Natural killer cell treated with Interleukin-12 subunit alpha and Interleukin-12 subunit beta and Interleukin-15 and Interleukin-18, amount 100 ng/mL, for 72 hours (primary cell): Measurements from ENCODE around the gene CCDC12. TPM values are rescaled to one million over a fixed set of nuclear protein-coding genes. Genes with fewer than 3 reads are reported as not detected.

Experiments
- ATAC-seq, 2 donors: fragments of 150-1000 bp; cut with Tn5 transposase in 1 of 2; sonication (Bioruptor Pico), chemical (Tn5 transposase) in 1 of 2; 2 replicates each; pipeline ENCODE4 v1.10.0; 2021
- DNase-seq: peaks from one replicate; pipeline ENCODE4 v3.0.0; 2022; ENCODE audit warnings: low spot score
- H3K27ac Mint-ChIP-seq, 2 donors: 1 replicate in 1 of 2; 2 replicates in 1 of 2; pipeline ENCODE4 v1.8.0; 2022; ENCODE audit warnings: mixed read lengths in 2 of 2, mild to moderate bottlenecking in 1 of 2, moderate library complexity in 1 of 2
- H3K27me3 Mint-ChIP-seq, 2 donors: 1 replicate in 1 of 2; 2 replicates in 1 of 2; pipeline ENCODE4 v1.8.0; 2022; ENCODE audit warnings: mixed read lengths in 2 of 2
- H3K36me3 Mint-ChIP-seq: one replicate; pipeline ENCODE4 v1.8.0; 2022; ENCODE audit warnings: mixed read lengths
- H3K4me1 Mint-ChIP-seq, 2 donors: 1 replicate in 1 of 2; 2 replicates in 1 of 2; pipeline ENCODE4 v1.8.0; 2022; ENCODE audit warnings: low read depth in 2 of 2, mixed read lengths in 2 of 2, mild to moderate bottlenecking in 1 of 2
- H3K4me3 Mint-ChIP-seq: one replicate; pipeline ENCODE4 v1.8.0; 2022; ENCODE audit warnings: mixed read lengths
- H3K9me3 Mint-ChIP-seq: 2 replicates; pipeline ENCODE4 v1.8.0; 2022; ENCODE audit warnings: mixed read lengths
- total RNA-seq, 2 donors: library from RNA; stranded (reverse); gene quantifications; one replicate each; pipeline ENCODE4 v1.2.3, GENCODE V29; 2022

CCDC12 gene
- total RNA-seq, 2 donors from 2014 or later, result 58.0 to 89.8 TPM

DNA sequence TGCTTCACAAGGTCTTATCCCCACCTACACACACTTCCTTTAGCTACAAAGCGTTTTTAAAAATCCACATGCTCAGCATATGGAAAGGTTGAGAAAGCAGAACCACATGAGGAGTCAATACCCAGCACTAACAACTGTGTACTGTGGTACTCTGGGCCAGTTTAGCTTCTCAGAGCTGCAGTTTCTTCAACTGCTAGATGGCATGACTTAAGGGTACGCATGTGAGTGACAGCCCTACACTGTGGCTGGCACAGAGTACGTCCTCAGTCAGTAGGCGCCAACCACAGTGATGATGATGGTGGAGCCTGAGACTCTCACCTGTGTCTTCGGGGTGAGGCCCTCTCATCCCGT is 17.4 kb downstream of the CCDC12 start:
- H3K27me3 Mint-ChIP-seq, result no peaks in the 10 kb centered on the region
- no peaks in the 10 kb centered on the region for H3K36me3 Mint-ChIP-seq
- H3K27ac Mint-ChIP-seq, result peak overlapping the region; percentile 77 to 84
- peak; percentile 64 to 69 for ATAC-seq
- H3K9me3 Mint-ChIP-seq, result no peaks in the 10 kb centered on the region
- peak overlapping the region; percentile 85 for H3K4me3 Mint-ChIP-seq
- no peak for DNase-seq
- peaks cover 72 to 85% of the 10 kb centered on the region in 2 donors for H3K4me1 Mint-ChIP-seq

- Mint-ChIP-seq H3K27me3 (no peaks in the 10 kb centered on the region), H3K9me3 (no peaks in the 10 kb centered on the region), H3K36me3 (no peaks in the 10 kb centered on the region), H3K4me1 (peaks cover 77 to 90% of the 10 kb centered on the region in 2 donors), H3K27ac (peak overlapping the region; percentile 77 to 84), H3K4me3 (peak overlapping the region; percentile 85)
- ATAC-seq (no peak), DNase-seq (no peak)
Observed at GRCh38 chr3:46958467-46959160, 17.9 kb downstream of the CCDC12 start.

DNA sequence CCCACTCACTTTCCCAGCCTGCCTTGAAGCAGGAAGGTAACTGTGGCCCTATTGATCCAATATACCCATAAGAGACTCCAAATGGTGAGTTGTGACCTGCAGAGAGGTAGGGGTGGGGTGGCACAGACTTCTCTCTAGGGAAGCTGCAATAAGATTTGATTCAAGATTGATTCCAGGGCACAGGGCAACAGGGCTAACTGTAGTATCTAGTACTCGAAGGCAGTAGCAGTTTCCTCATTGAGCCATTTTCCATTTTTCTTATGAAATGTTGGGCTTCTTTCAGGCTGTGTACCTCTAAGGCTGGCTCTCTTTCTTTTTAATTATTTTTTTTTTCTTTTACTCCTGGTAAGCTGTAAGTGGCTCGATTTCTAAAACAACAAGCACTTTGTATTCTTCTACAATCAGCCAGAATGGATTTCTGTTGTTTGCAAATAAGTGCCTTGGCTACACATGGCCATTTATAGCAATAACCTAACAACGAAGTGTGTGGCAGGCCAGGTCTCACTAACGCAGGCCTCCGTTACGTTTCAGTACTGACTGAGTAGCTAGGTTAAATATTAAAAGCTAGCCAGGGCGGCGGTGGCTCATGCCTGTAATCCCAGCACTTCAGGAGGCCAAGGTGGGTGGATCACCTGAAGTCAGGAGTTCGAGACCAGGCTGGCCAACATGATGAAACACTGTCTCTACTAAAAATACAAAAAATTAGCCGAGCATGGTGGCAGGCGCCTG is 19.3 kb downstream of the CCDC12 start:
- Mint-ChIP-seq H3K36me3 (no peaks in the 10 kb centered on the region), H3K4me3 (peak overlapping the region; percentile 79), H3K27ac (peak overlapping the region; percentile 80 to 87), H3K27me3 (no peaks in the 10 kb centered on the region), H3K4me1 (peaks cover 84 to 95% of the 10 kb centered on the region in 2 donors), H3K9me3 (no peaks in the 10 kb centered on the region)
- DNase-seq, result no peak
- ATAC-seq, result no peak

DNA sequence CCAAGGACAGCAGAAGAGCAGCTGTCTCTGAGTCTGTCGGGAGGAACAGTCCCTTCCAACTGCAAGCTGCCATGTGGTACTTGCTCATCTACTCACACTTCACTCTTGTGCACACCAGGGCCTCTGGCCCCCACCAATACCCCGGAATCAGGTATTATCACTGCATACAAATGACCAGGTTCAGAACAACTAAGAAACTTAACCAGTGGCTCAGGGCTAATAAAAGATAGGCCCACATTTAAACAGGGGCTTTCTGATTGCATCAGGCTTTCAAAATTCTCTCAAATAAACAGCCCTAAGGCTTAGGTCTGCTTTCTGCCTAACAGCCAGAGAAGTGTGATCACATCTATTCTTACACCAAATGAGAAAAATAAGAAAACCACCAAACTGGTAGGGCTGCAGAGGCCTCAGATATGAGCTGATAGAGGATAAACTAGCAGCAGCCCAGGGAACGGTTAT is 20.7 kb downstream of the CCDC12 start:
- ATAC-seq, result peak; percentile 57 to 70
- no peak for DNase-seq
- H3K4me3 Mint-ChIP-seq, result peak overlapping the region; percentile 79
- H3K9me3 Mint-ChIP-seq, result no peaks in the 10 kb centered on the region
- H3K27me3 Mint-ChIP-seq, result no peaks in the 10 kb centered on the region
- H3K27ac Mint-ChIP-seq, result peak overlapping the region; percentile 80 to 87
- no peaks in the 10 kb centered on the region for H3K36me3 Mint-ChIP-seq
- H3K4me1 Mint-ChIP-seq, result peaks cover 83 to 90% of the 10 kb centered on the region in 2 donors

GRCh38 chr3:46955157-46955556 is 21.4 kb downstream of the CCDC12 start:
- peak overlapping the region; percentile 79 for H3K4me3 Mint-ChIP-seq
- H3K27ac Mint-ChIP-seq, result peak overlapping the region; percentile 80 to 87
- H3K36me3 Mint-ChIP-seq, result no peaks in the 10 kb centered on the region
- DNase-seq (no peak), ATAC-seq (no peak)
- H3K9me3 Mint-ChIP-seq, result no peaks in the 10 kb centered on the region
- peaks cover 80 to 84% of the 10 kb centered on the region in 2 donors for H3K4me1 Mint-ChIP-seq
- H3K27me3 Mint-ChIP-seq, result no peaks in the 10 kb centered on the region

DNA sequence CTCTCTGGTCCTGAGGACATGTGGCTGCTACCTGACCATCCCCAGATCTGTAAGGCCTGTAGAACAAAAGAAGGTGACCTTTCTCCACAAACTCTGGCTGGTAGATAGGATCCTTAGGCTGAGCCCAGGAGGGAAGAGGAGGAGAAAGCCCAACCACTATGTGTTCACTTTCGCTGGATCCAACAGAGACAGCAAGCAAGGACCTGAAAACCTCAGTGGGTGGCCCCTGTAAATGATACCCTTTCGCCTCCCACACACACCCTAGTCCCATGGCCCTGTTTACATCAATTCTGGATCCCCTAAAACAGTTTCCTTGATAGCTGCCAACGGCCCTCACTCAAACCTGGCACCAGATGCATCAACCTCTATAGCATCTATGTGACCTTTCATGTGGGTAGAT is 22.4 kb downstream of the CCDC12 start:
- H3K27me3 Mint-ChIP-seq, result no peaks in the 10 kb centered on the region
- ATAC-seq (no peak), DNase-seq (no peak)
- H3K36me3 Mint-ChIP-seq, result no peaks in the 10 kb centered on the region
- H3K4me3 Mint-ChIP-seq, result peak overlapping the region; percentile 79
- no peaks in the 10 kb centered on the region for H3K9me3 Mint-ChIP-seq
- H3K4me1 Mint-ChIP-seq, result peaks cover 78 to 79% of the 10 kb centered on the region in 2 donors
- H3K27ac Mint-ChIP-seq, result peak overlapping the region; percentile 80 to 87

GRCh38 chr3:46953234-46954010 is 23.1 kb downstream of the CCDC12 start:
- Mint-ChIP-seq H3K36me3 (no peaks in the 10 kb centered on the region), H3K4me1 (peaks cover 78 to 79% of the 10 kb centered on the region in 2 donors), H3K4me3 (peak overlapping the region; percentile 79), H3K27me3 (no peaks in the 10 kb centered on the region), H3K27ac (peak overlapping the region; percentile 80 to 87), H3K9me3 (no peaks in the 10 kb centered on the region)
- DNase-seq (no peak), ATAC-seq (peak; percentile 66 to 70)

GRCh38 chr3:46952813-46953212 is 23.7 kb downstream of the CCDC12 start:
- DNase-seq, result no peak
- ATAC-seq, result no peak
- Mint-ChIP-seq H3K27me3 (no peaks in the 10 kb centered on the region), H3K36me3 (no peaks in the 10 kb centered on the region), H3K9me3 (no peaks in the 10 kb centered on the region), H3K27ac (peak overlapping the region; percentile 80 to 87), H3K4me3 (peak overlapping the region; percentile 79), H3K4me1 (peaks cover 79% of the 10 kb centered on the region in 2 donors)

GRCh38 chr3:46950650-46951241 is 25.8 kb downstream of the CCDC12 start:
- Mint-ChIP-seq H3K27ac (peak overlapping the region in 1 of 2 donors; percentile 93), H3K27me3 (no peaks in the 10 kb centered on the region), H3K4me3 (peak overlapping the region; percentile 89), H3K4me1 (peaks cover 81 to 88% of the 10 kb centered on the region in 2 donors), H3K36me3 (peaks cover 6% of the 10 kb centered on the region), H3K9me3 (no peaks in the 10 kb centered on the region)
- DNase-seq, result no peak
- no peak for ATAC-seq

GRCh38 chr3:46950177-46950576 is 26.4 kb downstream of the CCDC12 start:
- H3K27me3 Mint-ChIP-seq, result no peaks in the 10 kb centered on the region
- no peaks in the 10 kb centered on the region for H3K9me3 Mint-ChIP-seq
- peak overlapping the region; percentile 84 to 93 for H3K27ac Mint-ChIP-seq
- peaks cover 7% of the 10 kb centered on the region for H3K36me3 Mint-ChIP-seq
- ATAC-seq (no peak), DNase-seq (no peak)
- peak overlapping the region; percentile 89 for H3K4me3 Mint-ChIP-seq
- H3K4me1 Mint-ChIP-seq, result peaks cover 81 to 88% of the 10 kb centered on the region in 2 donors

DNA sequence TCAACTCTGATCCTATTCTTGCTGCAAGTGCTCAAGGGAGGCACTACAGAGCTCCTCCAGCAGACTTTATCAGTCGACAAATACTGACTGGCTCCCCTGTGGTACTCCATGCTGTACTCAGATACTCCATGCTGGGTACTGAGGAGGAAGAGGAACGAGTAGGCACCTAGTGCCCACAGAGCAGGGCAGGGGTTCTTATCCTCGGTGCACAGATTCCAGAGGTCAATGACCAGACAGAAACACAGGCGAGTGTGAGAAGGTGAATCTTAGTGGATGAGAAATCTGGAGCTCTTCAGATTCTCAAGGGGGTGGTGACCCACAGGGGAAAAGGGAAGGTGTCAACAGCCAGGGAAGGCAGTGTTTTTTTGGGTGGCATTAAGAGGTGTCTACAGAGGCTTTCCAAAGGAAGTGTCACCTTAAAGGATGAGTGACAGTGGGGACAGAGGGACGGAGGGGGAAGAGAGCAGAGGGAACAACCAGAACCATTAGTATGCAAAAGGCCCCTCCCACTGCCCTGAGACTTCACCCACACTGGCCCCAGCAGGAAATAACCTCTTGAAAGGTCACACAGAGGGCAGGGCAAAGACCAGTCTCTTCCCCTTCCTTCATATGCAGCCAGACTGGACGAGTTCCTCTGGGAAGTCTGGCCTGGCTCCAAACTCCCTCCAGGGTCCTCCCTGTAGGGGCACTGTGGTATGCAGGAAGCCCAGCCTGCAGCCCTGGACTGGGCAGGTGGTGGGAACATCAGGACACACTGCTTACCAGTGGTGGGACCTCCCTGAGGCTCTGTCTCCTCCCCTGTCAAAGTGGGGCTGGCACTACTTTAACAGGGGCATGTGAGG is 27.5 kb downstream of the CCDC12 start:
- peak overlapping the region; percentile 89 for H3K4me3 Mint-ChIP-seq
- no peaks in the 10 kb centered on the region for H3K27me3 Mint-ChIP-seq
- ATAC-seq (peak; percentile 43 to 46), DNase-seq (no peak)
- H3K4me1 Mint-ChIP-seq, result peaks cover 81 to 89% of the 10 kb centered on the region in 2 donors
- H3K36me3 Mint-ChIP-seq, result peaks cover 7% of the 10 kb centered on the region
- H3K9me3 Mint-ChIP-seq, result no peaks in the 10 kb centered on the region
- peak overlapping the region; percentile 84 to 93 for H3K27ac Mint-ChIP-seq

DNA sequence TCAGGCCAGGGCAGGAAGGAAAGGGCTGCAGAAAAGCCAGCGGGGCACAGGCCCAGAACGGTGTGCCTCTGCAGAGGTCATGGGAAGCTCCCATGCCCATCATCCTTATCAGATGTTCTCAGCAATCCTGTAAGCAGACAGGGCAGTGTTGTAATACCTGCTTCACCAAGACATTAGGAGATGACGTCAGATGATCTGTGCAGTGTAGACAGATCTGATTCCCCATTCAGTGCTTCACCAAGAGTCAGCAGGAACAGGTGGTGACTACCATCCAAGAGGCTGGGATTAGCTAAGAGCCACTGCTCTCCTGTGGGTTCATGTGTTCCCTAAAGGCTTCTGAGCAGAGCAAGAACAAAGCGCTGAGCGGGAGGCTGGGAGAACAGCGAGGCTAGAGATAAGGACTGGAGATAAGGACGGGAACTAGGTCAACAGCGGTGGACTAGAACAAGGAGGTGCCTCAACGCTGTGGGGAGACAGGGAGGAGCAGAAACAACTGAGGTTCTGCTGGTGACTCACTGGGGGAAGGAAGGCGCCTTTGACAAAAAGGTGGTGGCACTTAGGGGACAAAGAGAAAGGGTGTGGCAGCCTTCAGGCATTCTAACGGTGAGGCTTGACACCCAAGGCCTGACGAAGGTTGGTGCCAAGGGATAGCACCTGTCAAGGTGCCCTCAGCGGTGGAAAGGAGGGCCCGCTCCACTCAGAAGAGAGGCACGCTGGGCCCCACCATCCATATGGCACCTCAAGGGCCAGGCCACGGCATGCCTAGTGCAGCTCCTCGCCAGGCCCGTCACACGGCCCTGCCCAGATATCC is 28.4 kb downstream of the CCDC12 start:
- Mint-ChIP-seq H3K4me1 (peaks cover 80 to 85% of the 10 kb centered on the region in 2 donors), H3K36me3 (peaks cover 7% of the 10 kb centered on the region), H3K27me3 (no peaks in the 10 kb centered on the region), H3K9me3 (no peaks in the 10 kb centered on the region), H3K4me3 (peak overlapping the region; percentile 89), H3K27ac (peak overlapping the region; percentile 84 to 93)
- DNase-seq (no peak), ATAC-seq (peak; percentile 70 to 78)
